Adipose tissue (tissue), 3 donors: ENCODE measurements around the gene JSRP1. TPM values are rescaled to one million over a fixed set of nuclear protein-coding genes. Genes with fewer than 3 reads are reported as not detected.

Experiments
- H3K27ac ChIP-seq: one replicate; pipeline ENCODE4 v1.5.1; 2013; ENCODE audit warnings: low read depth, low read length
- WGBS, 3 donors: extraction: QIAGEN DNeasy Blood & Tissue Kit; methylation state at CpG; one replicate each; pipeline ENCODE4 v1.1.7; 2013; 5-methylcytosine and 5-hydroxymethylcytosine counted together
- polyA plus RNA-seq, 3 donors: library from polyadenylated mRNA; stranded (reverse); fragments of 200-250 nt; gene quantifications; one replicate each; pipeline ENCODE4 v1.2.3, GENCODE V29; 2013
- donor health status: healthy with polysubstance abuse.
- donor health status: Bipolar disorder and iron deficiency.
- donor health status: healthy.

The JSRP1 gene
- polyA plus RNA-seq, 3 donors: 0.56 to 0.74 (median 0.56) TPM

DNA sequence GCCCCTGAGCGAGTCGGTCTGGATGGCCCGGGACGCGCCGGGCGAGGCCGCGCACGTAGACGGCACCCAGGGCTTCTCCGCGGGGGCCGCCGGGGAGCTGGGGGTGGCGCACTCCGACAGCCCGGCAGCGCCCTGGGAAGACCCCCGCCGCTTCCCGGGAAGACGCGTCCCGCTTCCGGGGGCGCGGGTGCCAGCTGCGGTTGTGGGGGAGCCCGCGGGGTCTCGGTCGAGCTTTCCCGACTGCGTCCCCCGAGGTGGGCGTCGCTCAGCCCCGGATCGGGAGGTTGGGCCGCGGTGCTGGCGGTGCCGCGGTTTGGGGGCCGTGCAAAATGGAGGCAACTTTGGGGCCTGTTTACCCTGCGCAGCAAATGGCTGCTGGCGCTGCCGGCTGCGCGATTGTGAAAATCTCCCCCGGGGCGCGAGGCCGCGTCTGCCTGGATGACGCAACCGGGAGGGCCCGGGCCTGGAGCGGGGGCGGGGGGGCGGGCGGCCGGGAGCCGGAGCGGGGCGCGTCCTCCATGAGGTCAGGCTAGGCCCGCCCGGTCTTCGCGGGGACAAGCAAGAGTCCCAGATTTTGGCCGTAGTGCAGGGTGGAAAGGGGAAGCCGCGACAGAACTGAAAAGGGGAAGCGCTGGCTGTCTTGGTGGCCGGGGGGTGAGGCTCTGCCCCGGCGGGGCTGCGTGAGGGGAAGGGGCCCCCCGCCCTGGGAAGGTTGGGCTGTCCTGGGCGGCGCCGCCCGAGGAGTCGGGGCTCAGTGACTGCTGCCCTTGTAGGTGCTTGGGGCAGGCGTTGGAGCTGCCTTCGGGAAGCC lies 14.4 kb upstream of the JSRP1 start:
- H3K27ac ChIP-seq: peak overlapping the region; percentile 85
- WGBS, 3 donors: 0% methylated on average over 71 to 88 of the region's 88 CpGs

GRCh38 chr19:2270157-2270422 lies 13.9 kb upstream of the JSRP1 start:
- 0 to 1% (median 1%) methylated on average over 24 to 30 of the region's 30 CpGs for WGBS, 3 donors
- peak overlapping the region; percentile 85 for H3K27ac ChIP-seq

- H3K27ac ChIP-seq: peak overlapping the region; percentile 85
- WGBS, 3 donors: 0 to 1% (median 0%) methylated on average over 85 to 103 of the region's 103 CpGs
Observed at GRCh38 chr19:2269244-2270156, 13.3 kb upstream of the JSRP1 start.

GRCh38 chr19:2268861-2269243 lies 12.6 kb upstream of the JSRP1 start:
- 1 to 3% (median 2%) methylated on average over 19 of the region's 19 CpGs for WGBS, 3 donors
- no peak overlapping the region for H3K27ac ChIP-seq

GRCh38 chr19:2268480-2268830 lies 12.2 kb upstream of the JSRP1 start:
- WGBS, 3 donors: 77 to 85% (median 79%) methylated on average over 4 of the region's 4 CpGs
- no peak overlapping the region for H3K27ac ChIP-seq

- 30 to 47% (median 32%) methylated on average over 18 of the region's 18 CpGs for WGBS, 3 donors
- H3K27ac ChIP-seq: no peak overlapping the region
Observed at GRCh38 chr19:2266183-2266993, 10.2 kb upstream of the JSRP1 start.

DNA sequence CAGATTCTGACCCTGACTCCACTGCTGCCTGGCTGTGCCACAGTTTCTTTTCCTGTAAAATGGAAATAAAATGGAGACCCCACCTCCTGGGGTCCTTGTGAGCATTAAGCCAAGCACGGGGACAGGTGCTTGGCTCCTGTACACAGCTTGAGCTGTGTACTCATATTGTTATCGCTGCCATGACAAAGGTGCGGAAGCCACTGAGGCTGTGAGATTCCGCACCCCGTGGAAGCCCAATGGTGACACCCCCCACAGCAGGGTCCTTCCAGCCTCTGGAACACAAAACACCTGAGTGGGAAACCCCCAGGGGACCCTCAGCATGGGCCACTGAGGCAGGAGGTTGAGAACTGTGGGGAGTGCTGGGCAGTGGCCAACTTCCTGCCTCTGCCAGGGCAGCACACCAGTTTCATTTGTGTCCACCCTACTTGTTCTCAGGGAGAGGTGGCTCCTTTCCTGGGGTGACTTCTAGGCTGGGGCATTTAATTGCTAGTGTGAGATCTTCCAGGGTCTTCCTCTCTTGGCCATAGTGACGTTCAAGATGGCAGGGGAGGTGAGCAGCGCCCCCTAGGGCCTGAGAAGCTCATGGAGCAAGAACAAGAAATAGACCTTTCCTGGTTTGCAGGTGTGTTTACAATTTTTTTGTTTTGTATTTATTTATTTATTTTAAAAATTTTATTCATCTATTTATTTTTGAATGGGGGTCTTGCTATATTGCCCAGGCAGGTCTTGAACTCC lies 5.4 kb upstream of the JSRP1 start:
- no peak overlapping the region for H3K27ac ChIP-seq
- 61 to 72% (median 69%) methylated on average over 7 of the region's 7 CpGs for WGBS, 3 donors

- no peak overlapping the region for H3K27ac ChIP-seq
- WGBS, 3 donors: 73 to 81% (median 73%) methylated on average over 11 of the region's 11 CpGs
Observed at GRCh38 chr19:2260341-2260805, 4.2 kb upstream of the JSRP1 start.

DNA sequence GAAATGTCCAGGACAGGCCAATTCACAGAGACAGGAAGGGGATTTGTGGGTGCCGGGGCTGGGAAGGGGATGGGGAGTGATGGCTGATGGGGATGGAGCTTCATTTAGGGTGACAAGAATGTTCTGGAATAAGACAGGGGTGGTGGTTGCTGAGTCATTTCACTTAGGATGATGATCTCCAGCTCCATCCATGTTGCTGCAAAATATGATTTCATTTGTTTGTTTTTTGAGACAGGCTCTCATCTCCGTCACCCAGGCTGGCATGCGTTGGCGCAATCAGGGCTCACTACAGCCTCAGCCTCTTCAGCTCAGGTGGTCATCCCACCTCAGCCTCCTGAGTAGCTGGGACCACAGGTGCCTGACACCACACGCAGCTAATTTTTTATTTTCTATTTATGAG lies 3.1 kb upstream of the JSRP1 start:
- WGBS, 3 donors: 83 to 86% (median 85%) methylated on average over 5 of the region's 5 CpGs
- no peak overlapping the region for H3K27ac ChIP-seq

GRCh38 chr19:2255112-2255845 lies 938 bp downstream of the JSRP1 start:
- no peak overlapping the region for H3K27ac ChIP-seq
- 88 to 93% (median 91%) methylated on average over 14 to 16 of the region's 16 CpGs for WGBS, 3 donors

DNA sequence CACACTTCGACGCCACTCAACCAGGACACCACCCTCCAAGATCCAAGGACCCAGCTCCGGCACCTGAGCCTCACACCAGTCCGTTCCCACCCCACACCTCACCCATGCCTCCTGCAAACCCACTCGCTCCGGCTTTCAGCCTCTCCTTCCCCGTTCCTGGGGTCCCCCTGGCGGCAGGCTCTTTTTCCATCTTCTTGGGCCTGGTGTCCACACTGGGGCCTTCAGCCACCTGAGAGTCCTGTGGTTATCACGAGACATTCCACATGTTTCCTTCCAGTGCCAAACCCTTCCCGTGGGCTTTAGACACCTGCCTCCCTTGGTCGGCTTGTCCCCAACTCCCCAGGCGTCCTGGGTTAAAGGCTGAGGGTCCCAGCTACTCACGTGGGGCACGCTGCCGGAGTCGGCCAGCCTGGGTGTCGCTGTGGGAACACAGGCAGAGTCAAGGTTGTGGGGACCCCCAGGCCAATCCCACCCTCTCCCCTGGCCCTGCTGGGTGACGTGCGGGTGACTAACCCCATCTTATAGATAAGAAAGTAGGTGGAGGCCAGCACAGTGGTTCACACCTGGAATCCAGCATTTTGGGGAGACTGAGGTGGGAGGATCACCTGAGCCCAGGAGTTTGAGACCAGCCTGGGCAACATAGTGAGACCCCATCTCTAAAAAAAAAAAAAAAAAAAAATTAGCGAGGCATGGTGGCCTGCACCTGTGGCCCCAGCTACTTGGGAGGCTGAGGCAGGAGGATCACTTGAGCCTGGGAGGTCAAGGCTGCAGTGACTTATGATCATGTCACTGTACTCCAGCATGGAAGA lies 1.9 kb downstream of the JSRP1 start:
- WGBS, 3 donors: 68 to 77% (median 74%) methylated on average over 20 of the region's 20 CpGs
- H3K27ac ChIP-seq: no peak overlapping the region

GRCh38 chr19:2253106-2254063 lies 2.8 kb downstream of the JSRP1 start:
- WGBS, 3 donors: 3 to 9% (median 8%) methylated on average over 63 to 77 of the region's 77 CpGs
- no peak overlapping the region for H3K27ac ChIP-seq

- no peak overlapping the region for H3K27ac ChIP-seq
- WGBS, 3 donors: 6 to 8% (median 8%) methylated on average over 18 of the region's 18 CpGs
Observed at GRCh38 chr19:2252797-2253105, 3.5 kb downstream of the JSRP1 start.

- WGBS, 3 donors: 6 to 9% (median 7%) methylated on average over 56 to 74 of the region's 74 CpGs
Observed at GRCh38 chr19:2252055-2252796, 4.0 kb downstream of the JSRP1 start.

More at GRCh38 chr19:2252055-2252796, 4.0 kb downstream of the JSRP1 start:
- no peak overlapping the region for H3K27ac ChIP-seq
